B cell (primary cell): ENCODE measurements around the gene LRRIQ4. TPM values are rescaled to one million over a fixed set of nuclear protein-coding genes. Genes with fewer than 3 reads are reported as not detected.

Experiments
- ATAC-seq: fragments of 200-7000 bp; cut with Tn5 transposase; one replicate; pipeline ENCODE4 v1.10.0; 2021; ENCODE audit warnings: low read depth, mild to moderate bottlenecking, moderate number of reproducible peaks, moderate library complexity
- CTCF ChIA-PET: fragments of 350-600 bp; sonication (Branson Sonifier 250); formaldehyde crosslinking; loops from one replicate; lab custom pipeline; 2021; ENCODE audit warnings: antibody characterized with exemption, inconsistent platforms; lab: Charles Lee
- POLR2A ChIA-PET: fragments of 350-600 bp; sonication (Branson Sonifier 250); formaldehyde crosslinking; loops from one replicate; lab custom pipeline; 2021; ENCODE audit warnings: antibody characterized with exemption; lab: Charles Lee
- DNase-seq: peaks from one replicate; pipeline ENCODE4 v3.0.0; 2013
- H2AFZ ChIP-seq: 2 replicates; pipeline ENCODE4 v1.6.1; 2012; ENCODE audit warnings: mild to moderate bottlenecking, low read depth, low read length; ENCODE audit not compliant: insufficient read depth, poor library complexity, severe bottlenecking
- H3K27ac ChIP-seq, 2 donors: 1 replicate in 1 of 2; 2 replicates in 1 of 2; pipeline ENCODE4 v1.5.1; 2012 to 2013; ENCODE audit warnings: low read length in 2 of 2, mild to moderate bottlenecking in 2 of 2, moderate library complexity in 1 of 2
- H3K27me3 ChIP-seq, 4 experiments: fragments of 200-600 bp in 1 of 4; sonication (generic) in 1 of 4; replicated peaks in 1 of 4; 1 replicate in 2 of 4; 2 replicates in 2 of 4; pipeline versions ENCODE4 v1.6.1 to v1.7.0; 2013 to 2016; ENCODE audit warnings: low read length in 3 of 4, mild to moderate bottlenecking in 2 of 4, mixed read lengths in 1 of 4, moderate library complexity in 1 of 4; ENCODE audit not compliant: insufficient read depth in 4 of 4, control insufficient read depth in 3 of 4; ENCODE audit errors: control extremely low read depth in 1 of 4
- H3K36me3 ChIP-seq, 2 experiments: replicated peaks in 1 of 2; 1 replicate in 1 of 2; 2 replicates in 1 of 2; pipeline versions ENCODE4 v1.6.1 to v1.7.1; 2013; ENCODE audit warnings: low read length in 1 of 2; ENCODE audit not compliant: insufficient read depth in 2 of 2, control insufficient read depth in 1 of 2; ENCODE audit errors: control extremely low read depth in 1 of 2, extremely low read depth in 1 of 2
- H3K4me1 ChIP-seq, 2 donors: fragments of 200-600 bp in 1 of 2; sonication (generic) in 1 of 2; 1 replicate in 1 of 2; 2 replicates in 1 of 2; pipeline versions ENCODE4 v1.5.1 to v1.6.1; 2013 to 2017; ENCODE audit warnings: low read length in 2 of 2; ENCODE audit not compliant: control insufficient read depth in 2 of 2, insufficient read depth in 2 of 2
- H3K4me2 ChIP-seq: replicated peaks from 2 replicates; pipeline ENCODE3; 2012; ENCODE audit warnings: mild to moderate bottlenecking, low read depth, low read length; ENCODE audit not compliant: poor library complexity, severe bottlenecking
- H3K4me3 ChIP-seq, 5 experiments: fragments of 200-600 bp in 1 of 5; sonication (generic) in 1 of 5; 1 replicate in 3 of 5; 2 replicates in 2 of 5; pipeline versions ENCODE4 v1.5.1 to v1.7.0; 2011 to 2016; ENCODE audit warnings: low read length in 4 of 5, mild to moderate bottlenecking in 4 of 5, low read depth in 2 of 5, control low read depth in 1 of 5, moderate library complexity in 1 of 5; ENCODE audit not compliant: insufficient read depth in 1 of 5; ENCODE audit errors: control extremely low read depth in 1 of 5, extremely low read depth in 1 of 5
- H3K79me2 ChIP-seq: fragments of 200-600 bp; sonication (generic); one replicate; pipeline ENCODE4 v1.6.0; 2016; ENCODE audit warnings: low read length; ENCODE audit not compliant: control insufficient read depth, insufficient read depth
- H3K9ac ChIP-seq: fragments of 200-600 bp; sonication (generic); 2 replicates; pipeline ENCODE4 v1.6.1; 2017; ENCODE audit warnings: mild to moderate bottlenecking, low read length, moderate library complexity
- H3K9me3 ChIP-seq, 3 donors: one replicate each; pipeline versions ENCODE4 v1.6.1 to v1.7.1; 2013; ENCODE audit warnings: low read length in 2 of 3; ENCODE audit not compliant: control insufficient read depth in 2 of 3, insufficient read depth in 1 of 3; ENCODE audit errors: control extremely low read depth in 1 of 3
- H4K20me1 ChIP-seq: 2 replicates; pipeline ENCODE4 v1.6.0; 2012; ENCODE audit warnings: mild to moderate bottlenecking, low read length; ENCODE audit not compliant: insufficient read depth, control insufficient read depth, poor library complexity, severe bottlenecking
- H3K27ac Mint-ChIP-seq: one replicate; pipeline ENCODE4 v1.8.0; 2021; ENCODE audit warnings: mixed read lengths
- H3K27me3 Mint-ChIP-seq: one replicate; pipeline ENCODE4 v1.8.0; 2021; ENCODE audit warnings: mixed read lengths
- H3K4me1 Mint-ChIP-seq: one replicate; pipeline ENCODE4 v1.8.0; 2021; ENCODE audit warnings: mixed read lengths
- H3K4me3 Mint-ChIP-seq: one replicate; pipeline ENCODE4 v1.8.0; 2021; ENCODE audit warnings: mixed read lengths
- H3K9me3 Mint-ChIP-seq: one replicate; pipeline ENCODE4 v1.8.0; 2022; ENCODE audit warnings: mixed read lengths; ENCODE audit not compliant: insufficient read depth
- EZH2 ChIP-seq: IDR thresholded peaks from 2 replicates; pipeline ENCODE4 v1.6.1; 2012; ENCODE audit warnings: borderline replicate concordance, low read depth, mild to moderate bottlenecking, moderate library complexity, low read length; ENCODE audit not compliant: insufficient read depth, poor library complexity, severe bottlenecking
- WGBS: methylation state at CpG from one replicate; pipeline ENCODE4 v1.1.5; 2013; ENCODE audit warnings: missing lambda C conversion rate; ENCODE audit not compliant: insufficient coverage; 5-methylcytosine and 5-hydroxymethylcytosine counted together
- intact Hi-C: fragments of 100-400 bp; cut with micrococcal nuclease; formaldehyde crosslinking; loops from one replicate; pipeline ENCODE4 v1.10.0; 2022
- polyA plus RNA-seq: library from polyadenylated mRNA; depleted of rRNA; stranded (reverse); fragments of >200 nt; gene quantifications from 2 replicates; pipeline ENCODE4 v1.2.3, GENCODE V29; 2012
- total RNA-seq, 2 donors: library from RNA; stranded (reverse); fragments of 120-200 nt in 1 of 2; gene quantifications; 1 replicate in 1 of 2; 2 replicates in 1 of 2; pipeline versions ENCODE4 v1.2.3 to v1.2.4, GENCODE V29; 2013 to 2022
- TF ChIP-seq, protein P1 (sequence below): fragments of 200-600 bp; IDR thresholded peaks from one replicate; pipeline ENCODE4 v1.8.0; 2022; ENCODE audit warnings: antibody characterized with exemption, mild to moderate bottlenecking

The LRRIQ4 gene
- total and polyA plus RNA-seq, 2 donors (not counting 1 experiment from before 2014, with no cell fraction given): 0.04 to 0.71 TPM

DNA sequence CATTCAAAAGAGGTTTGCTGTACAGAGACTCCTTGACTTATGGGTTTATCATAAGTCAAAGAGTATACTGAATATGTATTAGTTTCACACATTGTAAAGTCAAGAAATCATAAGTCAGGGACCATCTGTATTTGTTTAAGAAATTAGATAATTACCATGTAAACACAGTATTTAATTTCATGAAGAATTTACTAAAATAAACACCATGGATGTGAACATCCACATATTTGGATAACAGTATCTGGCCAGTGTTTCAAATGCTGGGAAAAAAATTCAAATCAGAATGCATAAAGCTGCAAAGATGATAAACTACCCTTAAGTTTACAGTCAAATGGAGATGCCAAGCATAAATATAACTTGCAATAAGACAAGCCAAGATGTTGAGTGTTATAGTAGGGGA lies 22.5 kb upstream of the LRRIQ4 start:
- ATAC-seq (no peak), DNase-seq (no peak)
- ChIA-PET CTCF (interaction anchor here (0.7 kb wide), 1 partner anchor 22 kb away, joined by 3 read pairs; no protein-coding TSS in a partner anchor), POLR2A (no interaction called here)
- H3K9me3 ChIP-seq: no peaks in the 10 kb centered on the region
- no peaks in the 10 kb centered on the region for H3K9me3 Mint-ChIP-seq
- H3K4me1 Mint-ChIP-seq: peaks cover 2% of the 10 kb centered on the region
- H3K79me2 ChIP-seq: no peaks in the 10 kb centered on the region
- no peak overlapping the region for H3K27ac Mint-ChIP-seq
- H3K36me3 ChIP-seq: peaks cover 4 to 20% of the 10 kb centered on the region in 2 experiments
- H3K27ac ChIP-seq: no peak overlapping the region
- no peak overlapping the region for H3K9ac ChIP-seq
- no peak overlapping the region for H3K4me3 ChIP-seq
- intact Hi-C loops: no loop called here
- no peaks in the 10 kb centered on the region for H4K20me1 ChIP-seq
- no peaks in the 10 kb centered on the region for H3K27me3 Mint-ChIP-seq
- H2AFZ ChIP-seq: no peak overlapping the region
- no peak overlapping the region for H3K4me2 ChIP-seq
- TF ChIP-seq EZH2: no peak
- no peaks in the 10 kb centered on the region for H3K4me1 ChIP-seq
- H3K4me3 Mint-ChIP-seq: no peak overlapping the region
- H3K27me3 ChIP-seq: no peaks in the 10 kb centered on the region

DNA sequence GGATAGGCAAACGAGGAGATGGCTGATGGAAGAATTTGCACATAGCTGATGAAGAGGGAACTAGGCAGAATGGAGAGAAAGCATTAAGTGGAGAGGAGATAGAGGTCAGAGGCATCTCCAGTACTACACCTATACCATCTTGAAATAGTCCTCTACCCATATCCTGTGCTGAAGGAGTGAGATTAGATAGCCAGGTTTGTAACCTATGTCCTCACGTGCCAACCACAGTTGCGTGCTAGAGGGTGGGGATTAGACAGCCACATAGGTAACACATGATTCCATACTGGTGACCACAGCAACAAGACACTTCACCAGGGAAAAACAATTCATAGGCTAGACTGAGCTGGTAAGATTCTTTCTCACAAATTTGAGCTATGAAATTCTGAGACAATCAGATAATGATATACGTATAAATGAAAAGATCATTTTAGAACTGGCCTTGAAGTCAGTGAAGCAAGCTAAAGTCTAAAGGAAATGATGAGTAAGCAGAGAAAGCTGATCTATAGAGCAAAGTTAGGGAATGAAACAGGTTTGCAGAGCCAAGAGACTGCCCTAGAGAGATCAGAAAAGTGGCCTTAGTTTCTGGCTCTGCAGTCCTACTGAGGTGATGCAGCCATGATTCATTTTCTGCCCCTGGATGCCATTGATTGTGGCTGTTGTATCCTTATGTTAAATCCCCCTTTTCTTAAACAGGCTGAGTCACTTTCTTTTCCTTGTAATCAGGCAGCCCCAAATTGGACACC lies 21.8 kb upstream of the LRRIQ4 start:
- Histone ChIP-seq H3K9me3 (no peaks in the 10 kb centered on the region), H3K79me2 (no peaks in the 10 kb centered on the region), H3K27ac (no peak overlapping the region), H4K20me1 (no peaks in the 10 kb centered on the region), H3K9ac (no peak overlapping the region), H3K4me1 (no peaks in the 10 kb centered on the region), H3K27me3 (no peaks in the 10 kb centered on the region), H3K4me2 (no peak overlapping the region), H3K4me3 (no peak overlapping the region), H2AFZ (no peak overlapping the region), H3K36me3 (peaks cover 2 to 14% of the 10 kb centered on the region in 2 experiments)
- CTCF ChIA-PET: interaction anchor here (0.7 kb wide), 1 partner anchor 21 kb away, joined by 3 read pairs; no protein-coding TSS in a partner anchor
- Mint-ChIP-seq H3K27me3 (no peaks in the 10 kb centered on the region), H3K27ac (no peak overlapping the region), H3K4me3 (no peak overlapping the region), H3K4me1 (peaks cover 2% of the 10 kb centered on the region), H3K9me3 (no peaks in the 10 kb centered on the region)
- 83% methylated on average over 1 of the region's 4 CpGs for WGBS
- intact Hi-C loops: no loop called here
- DNase-seq: no peak
- POLR2A ChIA-PET: no interaction called here
- no peak for ATAC-seq
- TF ChIP-seq, protein P1, sequence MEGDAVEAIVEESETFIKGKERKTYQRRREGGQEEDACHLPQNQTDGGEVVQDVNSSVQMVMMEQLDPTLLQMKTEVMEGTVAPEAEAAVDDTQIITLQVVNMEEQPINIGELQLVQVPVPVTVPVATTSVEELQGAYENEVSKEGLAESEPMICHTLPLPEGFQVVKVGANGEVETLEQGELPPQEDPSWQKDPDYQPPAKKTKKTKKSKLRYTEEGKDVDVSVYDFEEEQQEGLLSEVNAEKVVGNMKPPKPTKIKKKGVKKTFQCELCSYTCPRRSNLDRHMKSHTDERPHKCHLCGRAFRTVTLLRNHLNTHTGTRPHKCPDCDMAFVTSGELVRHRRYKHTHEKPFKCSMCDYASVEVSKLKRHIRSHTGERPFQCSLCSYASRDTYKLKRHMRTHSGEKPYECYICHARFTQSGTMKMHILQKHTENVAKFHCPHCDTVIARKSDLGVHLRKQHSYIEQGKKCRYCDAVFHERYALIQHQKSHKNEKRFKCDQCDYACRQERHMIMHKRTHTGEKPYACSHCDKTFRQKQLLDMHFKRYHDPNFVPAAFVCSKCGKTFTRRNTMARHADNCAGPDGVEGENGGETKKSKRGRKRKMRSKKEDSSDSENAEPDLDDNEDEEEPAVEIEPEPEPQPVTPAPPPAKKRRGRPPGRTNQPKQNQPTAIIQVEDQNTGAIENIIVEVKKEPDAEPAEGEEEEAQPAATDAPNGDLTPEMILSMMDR: no peak
- TF ChIP-seq EZH2: no peak
